ENCODE measurements around the gene ACSM3.
"Not testable (repeated sequence)": the region's sequence is repeated elsewhere in the genome, so short reads cannot be mapped to it uniquely, and the experiment has no call there.

ACSM3 gene

DNA sequence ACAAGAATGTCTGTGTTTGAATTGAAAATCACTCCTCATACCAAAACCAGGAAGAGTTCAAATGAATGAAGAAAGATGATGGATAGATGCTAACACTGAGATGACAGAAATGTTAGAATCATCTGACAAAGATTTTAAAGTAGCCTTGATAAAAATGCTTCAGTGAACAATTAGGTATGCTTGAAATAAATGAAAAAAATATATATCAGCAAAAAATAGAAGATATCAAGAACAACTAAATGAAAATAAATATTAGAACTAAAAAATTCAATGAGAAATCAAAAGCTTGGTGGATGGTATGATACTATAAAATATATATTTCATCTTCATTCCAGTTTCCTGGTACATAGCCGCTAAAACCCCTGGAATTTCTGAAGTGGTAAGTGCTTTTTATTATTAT is 8.6 kb upstream of the ACSM3 start:
- no peak for DNase-seq (ENCODE audit: low read depth)
- TF ChIP-seq, protein P1, sequence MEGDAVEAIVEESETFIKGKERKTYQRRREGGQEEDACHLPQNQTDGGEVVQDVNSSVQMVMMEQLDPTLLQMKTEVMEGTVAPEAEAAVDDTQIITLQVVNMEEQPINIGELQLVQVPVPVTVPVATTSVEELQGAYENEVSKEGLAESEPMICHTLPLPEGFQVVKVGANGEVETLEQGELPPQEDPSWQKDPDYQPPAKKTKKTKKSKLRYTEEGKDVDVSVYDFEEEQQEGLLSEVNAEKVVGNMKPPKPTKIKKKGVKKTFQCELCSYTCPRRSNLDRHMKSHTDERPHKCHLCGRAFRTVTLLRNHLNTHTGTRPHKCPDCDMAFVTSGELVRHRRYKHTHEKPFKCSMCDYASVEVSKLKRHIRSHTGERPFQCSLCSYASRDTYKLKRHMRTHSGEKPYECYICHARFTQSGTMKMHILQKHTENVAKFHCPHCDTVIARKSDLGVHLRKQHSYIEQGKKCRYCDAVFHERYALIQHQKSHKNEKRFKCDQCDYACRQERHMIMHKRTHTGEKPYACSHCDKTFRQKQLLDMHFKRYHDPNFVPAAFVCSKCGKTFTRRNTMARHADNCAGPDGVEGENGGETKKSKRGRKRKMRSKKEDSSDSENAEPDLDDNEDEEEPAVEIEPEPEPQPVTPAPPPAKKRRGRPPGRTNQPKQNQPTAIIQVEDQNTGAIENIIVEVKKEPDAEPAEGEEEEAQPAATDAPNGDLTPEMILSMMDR (conservative IDR thresholded peaks at IDR 0.05; ENCODE audit: control insufficient read depth, insufficient read depth, low read depth, low read length) = no peak
- no peak overlapping the region for H3K4me3 ChIP-seq (ENCODE audit: control insufficient read depth, low read depth, low read length)

DNA sequence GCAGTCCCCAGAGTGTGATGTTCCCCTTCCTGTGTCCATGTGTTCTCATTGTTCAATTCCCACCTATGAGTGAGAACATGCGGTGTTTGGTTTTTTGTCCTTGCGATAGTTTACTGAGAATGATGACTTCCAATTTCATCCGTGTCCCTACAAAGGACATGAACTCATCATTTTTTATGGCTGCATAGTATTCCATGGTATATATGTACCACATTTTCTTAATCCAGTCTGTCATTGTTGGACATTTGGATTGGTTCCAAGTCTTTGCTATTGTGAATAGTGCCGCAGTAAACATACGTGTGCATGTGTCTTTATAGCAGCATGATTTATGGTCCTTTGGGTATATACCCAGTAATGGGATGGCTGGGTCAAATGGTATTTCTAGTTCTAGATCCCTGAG is 8.0 kb upstream of the ACSM3 start:
- H3K4me3 ChIP-seq (ENCODE audit: control insufficient read depth, low read depth, low read length); DNase-seq (ENCODE audit: low read depth): not testable (repeated sequence)

DNA sequence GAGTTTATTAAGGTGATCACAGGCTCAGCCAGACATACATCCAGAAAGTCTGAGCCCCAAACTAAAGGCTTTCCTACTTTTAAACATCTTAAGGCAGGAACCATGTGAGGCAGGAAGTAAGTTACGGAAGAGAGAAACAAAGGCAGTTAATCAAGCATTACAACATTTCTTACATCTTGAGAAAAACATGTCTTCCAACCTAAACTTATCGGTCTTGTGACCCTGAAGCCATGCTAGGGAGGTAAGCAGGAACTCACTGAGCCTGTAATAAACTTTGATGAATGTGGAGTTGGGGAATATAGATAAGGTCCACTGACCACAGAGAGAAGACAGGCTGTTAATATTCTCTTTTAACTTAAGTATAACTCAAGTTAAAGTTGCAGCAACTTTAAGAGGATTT is 3.5 kb upstream of the ACSM3 start:
- TF ChIP-seq, protein P1 (conservative IDR thresholded peaks at IDR 0.05; ENCODE audit: control insufficient read depth, insufficient read depth, low read depth, low read length) = no peak
- no peak for DNase-seq (ENCODE audit: low read depth)
- no peak overlapping the region for H3K4me3 ChIP-seq (ENCODE audit: control insufficient read depth, low read depth, low read length)

DNA sequence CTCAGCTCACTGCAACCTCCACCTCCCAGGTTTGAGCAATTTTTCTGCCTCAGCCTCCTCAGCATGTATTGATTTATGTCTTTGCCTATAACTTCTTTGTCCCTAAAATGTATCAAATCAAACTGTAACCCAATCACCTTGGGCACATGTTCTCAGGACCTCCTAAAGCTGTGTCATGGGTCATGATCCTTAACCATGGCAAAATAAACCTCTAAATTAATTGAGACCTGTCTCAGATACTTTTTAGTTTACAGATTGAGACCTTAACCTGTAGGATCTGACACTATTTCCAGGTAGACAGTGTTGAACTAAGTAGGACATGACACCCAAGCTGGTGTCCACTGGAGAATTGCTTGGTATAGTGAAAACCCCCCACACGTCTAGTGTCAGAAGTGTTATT is 2.6 kb upstream of the ACSM3 start:
- H3K4me3 ChIP-seq (ENCODE audit: control insufficient read depth, low read depth, low read length) = no peak overlapping the region
- TF ChIP-seq, protein P1 (conservative IDR thresholded peaks at IDR 0.05; ENCODE audit: control insufficient read depth, insufficient read depth, low read depth, low read length) = no peak
- no peak for DNase-seq (ENCODE audit: low read depth)

DNA sequence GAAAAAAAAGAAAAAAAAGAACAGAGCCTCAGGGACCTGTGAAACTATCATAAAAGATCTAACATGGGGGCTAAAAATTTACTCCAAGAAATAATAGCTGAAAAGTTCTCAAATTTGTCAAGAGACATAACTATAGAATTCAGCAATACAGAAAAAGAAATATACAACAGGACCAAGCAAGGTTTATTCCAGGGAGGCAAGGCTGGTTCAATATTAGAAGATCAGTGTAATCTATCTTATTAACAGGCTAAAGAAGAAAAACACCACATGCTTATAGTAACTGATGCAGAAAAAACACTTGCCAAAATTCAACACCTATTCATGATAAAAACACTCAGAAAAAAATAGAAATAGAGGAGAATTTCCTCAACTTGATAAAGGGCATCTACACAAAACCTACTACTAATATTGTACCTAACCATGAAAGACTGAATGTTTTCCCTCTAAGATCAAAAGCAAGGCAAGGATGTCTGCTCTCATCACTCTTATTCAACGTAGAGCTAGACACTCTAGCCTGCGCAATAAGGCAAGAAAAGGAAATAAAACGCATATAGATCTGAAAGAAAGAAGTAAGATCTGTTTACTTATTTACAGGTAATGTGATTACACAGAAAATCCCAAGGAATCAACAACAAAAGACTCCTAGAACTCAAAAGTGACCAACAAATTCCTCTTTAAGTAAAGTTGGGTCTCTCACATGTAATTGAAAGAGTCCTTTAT is 1.2 kb upstream of the ACSM3 start:
- H3K4me3 ChIP-seq (ENCODE audit: control insufficient read depth, low read depth, low read length) = no peak overlapping the region
- no peak for DNase-seq (ENCODE audit: low read depth)
- TF ChIP-seq, protein P1 (conservative IDR thresholded peaks at IDR 0.05; ENCODE audit: control insufficient read depth, insufficient read depth, low read depth, low read length) = no peak

DNA sequence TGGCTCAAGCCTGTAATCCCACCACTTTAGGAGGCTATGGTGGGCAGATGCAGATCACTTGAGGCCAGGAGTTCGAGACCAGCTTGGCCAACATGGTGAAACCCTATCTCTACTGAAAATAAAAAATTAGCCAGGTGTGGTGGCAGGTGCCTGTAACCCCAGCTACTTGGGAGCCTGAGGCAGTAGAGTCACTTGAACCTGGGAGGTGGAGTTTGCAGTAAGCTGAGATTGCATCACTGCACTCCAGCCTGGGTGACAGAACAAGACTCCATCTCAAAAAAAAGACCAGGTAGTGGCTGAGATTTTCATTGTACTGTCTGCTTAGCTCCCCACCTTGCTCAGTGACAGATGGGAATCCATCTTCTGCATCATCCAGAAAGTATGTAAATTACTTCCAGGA is 634 bp downstream of the ACSM3 start:
- not testable (repeated sequence) for H3K4me3 ChIP-seq (ENCODE audit: control insufficient read depth, low read depth, low read length); DNase-seq (ENCODE audit: low read depth)

DNA sequence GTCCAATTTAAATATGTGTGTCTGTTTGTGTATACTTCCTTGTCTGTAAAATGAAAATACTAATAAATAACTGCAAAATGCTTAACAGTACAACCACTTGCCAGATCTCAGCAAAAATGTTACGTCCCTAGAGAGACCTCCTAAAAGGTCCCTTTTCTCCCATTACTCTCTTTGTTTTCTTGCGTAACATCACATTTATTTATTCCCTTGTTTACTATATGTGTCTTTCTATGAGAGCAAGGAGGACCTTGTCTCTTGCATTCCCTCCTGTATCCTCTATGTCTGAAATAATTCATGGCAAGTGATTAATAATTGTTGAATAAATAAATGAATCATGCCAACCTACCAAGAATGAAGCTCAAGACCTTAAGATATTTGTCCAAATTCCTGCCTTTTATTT is 1.9 kb downstream of the ACSM3 start:
- no peak for DNase-seq (ENCODE audit: low read depth)
- H3K4me3 ChIP-seq (ENCODE audit: control insufficient read depth, low read depth, low read length) = no peak overlapping the region
- TF ChIP-seq, protein P1 (conservative IDR thresholded peaks at IDR 0.05; ENCODE audit: control insufficient read depth, insufficient read depth, low read depth, low read length) = no peak

DNA sequence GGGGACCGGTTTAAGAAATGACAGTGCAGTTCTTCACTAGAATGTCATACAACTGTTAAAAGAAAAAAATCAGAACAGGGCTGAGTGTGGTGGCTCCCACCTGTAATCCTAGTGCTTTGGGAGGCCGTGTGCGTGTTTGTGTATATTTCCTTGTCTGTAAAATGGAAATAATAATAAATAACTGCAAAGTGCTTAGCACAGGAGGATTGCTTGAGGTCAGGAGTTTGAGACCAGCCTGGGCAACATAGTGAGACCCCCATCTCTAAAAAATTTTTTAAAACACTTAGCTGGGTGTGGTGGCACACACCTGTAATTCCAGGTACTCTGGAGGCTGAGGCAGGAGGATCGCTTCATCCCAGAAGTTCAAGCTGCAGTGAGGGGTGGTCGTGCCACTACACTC is 2.5 kb downstream of the ACSM3 start:
- H3K4me3 ChIP-seq (ENCODE audit: control insufficient read depth, low read depth, low read length) = no peak overlapping the region
- DNase-seq (ENCODE audit: low read depth) = no peak
- TF ChIP-seq, protein P1 (conservative IDR thresholded peaks at IDR 0.05; ENCODE audit: control insufficient read depth, insufficient read depth, low read depth, low read length) = no peak
